Omental fat pad (tissue), 4 donors: ENCODE data around the gene PROX1. TPM values are rescaled to one million over a fixed set of nuclear protein-coding genes. Genes with fewer than 3 reads are reported as not detected.

Source experiments
- ATAC-seq: fragments of 150-250 bp; one replicate; pipeline ENCODE4 v1.9.1; 2016; ENCODE audit warnings: mild to moderate bottlenecking, moderate library complexity; ENCODE audit not compliant: low FRiP score
- DNase-seq: peaks from one replicate; pipeline ENCODE4 v3.0.0-alpha.2; 2019; ENCODE audit warnings: low spot score
- CTCF ChIP-seq, 3 donors: fragments of 450-650 bp; IDR thresholded peaks; one replicate each; pipeline ENCODE4 v1.5.1; 2016 to 2017; ENCODE audit warnings: antibody characterized with exemption in 3 of 3, mild to moderate bottlenecking in 3 of 3, moderate library complexity in 2 of 3
- total RNA-seq, 4 donors: library from RNA; depleted of rRNA; stranded (reverse); fragments of >200 nt; gene quantifications; one replicate each; pipeline ENCODE4 v1.1.0, GENCODE V29; 2016

The PROX1 gene
- total RNA-seq, 4 donors from 2014 or later: 0.96 to 8.4 (median 4.6) TPM

GRCh38 chr1:214067853-214068703 is 80.3 kb downstream of the PROX1 start:
- no peak for TF ChIP-seq CTCF (IDR thresholded peaks at IDR 0.05)
- DNase-seq: no peak
- ATAC-seq: no peak

- TF ChIP-seq CTCF (IDR thresholded peaks at IDR 0.05): no peak
- DNase-seq (no peak), ATAC-seq (no peak)
Measured at GRCh38 chr1:214068979-214069378, 81.2 kb downstream of the PROX1 start.

- no peak for TF ChIP-seq CTCF (IDR thresholded peaks at IDR 0.05)
- no peak for ATAC-seq
- no peak for DNase-seq
Measured at GRCh38 chr1:214071469-214071868, 83.7 kb downstream of the PROX1 start.

- DNase-seq (no peak), ATAC-seq (no peak)
- no peak for TF ChIP-seq CTCF (IDR thresholded peaks at IDR 0.05)
Measured at GRCh38 chr1:214072426-214073157, 84.8 kb downstream of the PROX1 start.

GRCh38 chr1:214074477-214074876 is 86.7 kb downstream of the PROX1 start:
- TF ChIP-seq CTCF (IDR thresholded peaks at IDR 0.05): no peak
- ATAC-seq (no peak), DNase-seq (no peak)

GRCh38 chr1:214075305-214075998 is 87.7 kb downstream of the PROX1 start:
- no peak for TF ChIP-seq CTCF (IDR thresholded peaks at IDR 0.05)
- DNase-seq: no peak
- no peak for ATAC-seq
